HG03571 (cell line): ENCODE results near the gene D2HGDH.
A peak's percentile ranks its signal among the peaks of the same experiment; 100 is the strongest.
"Not testable (repeated sequence)": the region's sequence is repeated elsewhere in the genome, so short reads cannot be mapped to it uniquely, and the experiment has no call there.

Source experiments
- ATAC-seq: cut with Tn5 transposase; IDR thresholded peaks from one replicate; pipeline ENCODE4 v1.9.1; 2021; ENCODE audit not compliant: unreplicated experiment

D2HGDH gene

DNA sequence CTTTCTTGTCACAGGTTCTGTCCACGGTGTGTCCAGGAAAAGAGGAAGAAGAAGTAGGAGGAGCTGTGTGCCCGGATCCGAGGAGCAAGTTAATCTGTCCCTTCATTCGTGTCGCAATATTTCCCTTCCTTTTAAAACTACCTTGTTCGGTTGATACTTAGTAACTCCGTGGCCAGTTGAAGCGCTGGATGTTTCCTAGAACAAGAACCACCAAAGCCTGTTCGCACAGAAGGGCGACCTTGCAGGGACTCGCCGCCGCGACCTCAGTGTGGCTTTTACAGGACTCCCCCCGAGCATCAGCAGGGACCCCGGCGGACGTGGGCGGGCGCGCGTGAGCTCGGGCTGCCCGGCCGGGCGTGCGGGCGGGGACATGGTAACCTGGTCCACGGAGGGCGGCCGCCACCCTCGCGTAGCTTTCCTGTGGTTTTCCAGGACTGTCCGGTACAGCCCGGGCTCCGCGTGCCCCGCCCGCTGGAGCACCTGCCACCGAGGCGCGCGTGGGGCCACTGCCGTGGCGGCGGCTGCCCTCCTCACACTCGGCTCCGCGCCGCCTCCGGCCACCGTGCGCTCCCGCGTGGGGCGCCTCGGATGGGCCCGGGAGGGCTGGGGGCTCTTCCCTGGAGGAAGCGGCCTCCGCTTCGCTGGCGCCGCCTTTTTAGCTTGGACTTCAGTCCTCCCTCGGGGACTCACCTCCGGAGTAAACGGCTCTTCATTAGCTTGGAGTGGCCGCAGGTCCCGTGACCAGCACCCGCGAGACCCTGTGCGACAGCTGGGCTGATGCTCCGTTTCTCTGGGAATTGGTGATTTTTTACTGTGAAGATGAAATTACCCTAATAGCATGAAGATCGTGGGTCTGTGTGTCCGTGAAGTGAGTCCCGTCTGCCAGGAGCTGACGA lies 9.2 kb upstream of the D2HGDH start:
- ATAC-seq, result no peak

DNA sequence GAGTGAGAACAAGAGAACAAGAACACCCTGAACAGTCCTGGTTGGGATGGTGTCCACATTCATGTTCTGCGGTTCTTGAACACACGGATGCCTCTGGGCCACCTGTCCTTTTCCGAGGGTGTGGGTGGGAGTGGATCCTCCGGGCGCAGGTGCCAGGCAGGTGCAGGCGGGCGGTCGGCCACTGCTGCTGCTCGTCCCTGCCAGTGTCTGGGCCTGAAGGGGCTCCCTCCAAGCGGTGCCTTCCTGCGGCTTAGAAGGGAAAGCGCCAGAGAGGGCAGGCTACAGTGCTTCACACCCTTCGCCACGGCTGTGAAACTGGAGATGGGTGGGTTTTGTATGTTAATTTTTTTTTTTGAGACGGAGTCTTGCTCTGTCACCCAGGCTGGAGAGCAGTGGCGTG lies 8.0 kb upstream of the D2HGDH start:
- ATAC-seq, result no peak

DNA sequence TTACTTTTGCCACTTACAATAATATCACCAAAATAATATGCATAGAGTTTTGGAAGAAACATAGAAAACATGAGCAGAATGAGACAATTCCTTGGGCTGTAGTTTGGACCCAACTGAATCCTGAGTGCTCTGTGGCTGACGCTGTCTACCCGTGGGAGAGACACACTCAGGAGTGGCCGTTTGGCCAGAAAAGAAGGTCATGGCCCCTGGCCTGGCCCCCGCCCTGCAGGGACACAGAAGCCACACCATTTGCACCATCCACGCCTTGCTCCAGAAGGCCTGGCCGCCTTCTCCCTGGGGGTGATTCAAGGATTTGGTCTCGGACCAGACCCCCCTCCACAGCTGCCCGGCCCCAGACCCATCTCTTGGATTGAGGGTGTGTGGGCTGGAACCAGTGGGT lies 6.4 kb upstream of the D2HGDH start:
- ATAC-seq, result no peak

DNA sequence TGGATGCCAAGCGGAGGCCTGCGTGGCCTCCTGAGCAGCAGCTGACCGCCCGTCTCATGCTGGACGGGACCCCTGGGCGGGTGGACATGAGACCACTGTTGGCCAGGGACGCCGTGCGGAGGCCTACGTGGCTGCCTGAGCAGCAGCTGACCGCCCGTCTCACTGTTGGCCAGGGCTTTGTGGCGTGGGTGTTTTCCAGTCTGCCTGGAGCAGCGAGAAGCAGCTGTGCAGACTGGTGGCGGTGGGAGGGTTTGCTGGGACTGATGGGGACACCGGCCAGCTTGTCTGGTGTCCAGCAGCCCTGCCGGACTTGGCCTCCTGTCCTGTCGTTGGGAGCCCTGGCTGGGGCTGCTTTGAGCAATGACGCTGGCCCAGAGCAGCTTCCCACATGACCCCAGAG lies 5.8 kb upstream of the D2HGDH start:
- ATAC-seq, result no peak

DNA sequence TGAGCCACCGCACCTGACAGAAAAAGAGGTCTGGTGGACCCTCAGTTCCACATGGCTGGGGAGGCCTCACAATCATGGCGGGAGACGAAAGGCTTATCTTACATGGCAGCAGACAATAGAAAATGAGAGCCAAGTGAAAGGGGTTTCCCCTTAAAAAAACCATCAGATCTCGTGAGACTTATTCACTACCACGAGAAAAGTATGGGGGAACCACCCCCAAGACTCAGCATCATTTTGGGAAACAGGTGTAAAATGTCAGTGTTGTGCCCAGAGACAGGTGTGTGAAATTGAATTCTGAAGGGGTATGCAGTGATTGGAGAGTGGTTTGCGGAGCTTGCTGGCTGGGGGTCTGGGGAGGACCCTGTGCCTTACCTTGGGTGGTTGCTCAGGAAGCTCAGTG lies 4.6 kb upstream of the D2HGDH start:
- ATAC-seq, result no peak

DNA sequence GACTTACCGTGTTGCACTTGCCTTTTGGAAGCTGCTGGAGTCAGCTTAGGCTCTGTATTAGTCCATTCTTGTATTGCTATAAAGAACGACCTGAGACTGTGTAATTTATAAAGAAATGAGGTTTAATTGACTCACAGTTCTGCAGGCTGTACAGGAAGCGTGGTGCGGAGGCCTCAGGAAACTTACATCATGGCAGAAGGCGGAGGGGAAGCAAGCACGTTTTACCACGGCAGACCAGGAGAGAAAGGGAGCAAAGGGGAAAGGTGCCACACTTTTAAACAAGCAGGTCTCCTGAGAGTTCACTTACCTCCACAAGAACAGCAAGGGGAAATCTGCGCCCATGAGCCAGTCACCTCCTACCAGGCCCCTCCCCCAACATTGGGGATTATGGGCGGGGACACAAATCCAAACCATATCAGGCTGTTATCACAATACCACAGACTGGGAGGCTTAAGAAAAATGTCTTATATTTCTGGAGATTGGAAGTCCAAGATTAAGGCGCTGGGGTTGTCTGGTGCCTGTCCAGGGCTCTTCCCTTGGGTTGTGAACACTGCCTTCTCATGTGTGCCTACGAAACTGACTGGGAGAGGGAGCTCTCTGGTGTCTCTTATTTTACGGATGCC lies 3.6 kb upstream of the D2HGDH start:
- no peak for ATAC-seq

DNA sequence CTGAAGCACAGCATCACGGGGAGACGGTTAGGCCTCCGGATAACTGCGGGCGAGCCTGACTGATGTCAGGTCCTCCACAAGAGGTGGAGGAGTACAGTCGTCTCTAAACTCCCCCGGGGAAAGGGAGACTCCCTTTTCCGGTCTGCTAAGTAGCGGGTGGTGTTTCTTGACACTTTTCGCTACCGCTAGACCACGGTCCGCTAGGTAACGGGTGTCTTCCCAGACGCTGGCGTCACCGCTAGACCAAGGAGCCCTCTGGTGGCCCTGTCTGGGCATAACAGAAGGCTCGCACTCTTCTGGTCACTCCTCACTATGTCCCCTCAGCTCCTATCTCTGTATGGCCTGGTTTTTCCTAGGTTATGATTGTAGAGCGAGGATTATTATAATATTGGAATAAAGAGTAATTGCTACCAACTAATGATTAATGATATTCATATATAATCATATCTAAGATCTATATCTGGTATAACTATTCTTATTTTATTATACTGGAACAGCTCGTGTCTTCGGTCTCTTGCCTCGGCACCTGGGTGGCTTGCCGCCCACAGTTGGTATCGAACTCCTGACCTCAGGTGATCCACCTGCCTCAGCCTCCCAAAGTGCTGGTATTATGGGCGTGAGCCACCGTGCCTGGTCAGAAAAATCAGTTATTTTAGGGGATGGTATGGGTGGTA lies 1.8 kb upstream of the D2HGDH start:
- ATAC-seq, result not testable (repeated sequence)

DNA sequence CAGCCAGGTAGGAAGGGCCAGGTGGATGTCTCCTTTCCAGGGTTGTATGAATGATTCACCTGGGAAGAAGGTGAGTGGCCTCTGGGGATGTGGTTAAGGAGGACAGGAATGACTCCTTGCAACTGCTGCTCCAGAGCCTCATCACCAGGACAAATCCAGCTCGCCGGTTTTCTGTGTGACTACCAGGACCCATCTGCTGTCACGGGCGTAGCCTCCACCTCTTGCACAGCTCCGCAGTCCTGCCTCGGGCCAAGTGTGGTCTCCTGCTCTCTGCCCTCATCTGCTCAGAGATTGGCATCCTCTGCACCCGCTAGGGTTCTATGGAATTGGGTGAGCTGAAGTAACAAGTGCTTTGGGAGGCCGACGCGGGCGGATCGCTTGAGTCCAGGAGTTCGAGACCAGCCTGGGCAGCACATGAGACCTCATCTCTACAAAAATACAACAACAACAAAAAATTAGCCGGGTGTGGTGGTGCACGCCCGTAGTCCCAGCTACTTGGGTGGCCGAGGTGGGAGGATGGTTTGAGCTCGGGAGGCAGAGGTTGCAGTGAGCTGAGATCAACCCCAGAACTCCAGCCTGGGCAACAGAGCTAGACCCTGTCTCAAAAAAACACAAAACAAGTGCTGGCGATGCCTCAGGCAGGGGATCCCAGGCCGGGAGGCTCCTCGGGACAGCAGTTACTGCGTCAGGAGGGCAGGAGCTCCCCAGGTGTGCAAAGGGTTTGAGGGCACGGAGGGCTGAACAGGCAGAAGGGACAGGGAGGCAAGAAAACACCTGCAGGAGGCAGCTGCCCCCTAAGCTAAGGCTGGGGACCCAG lies 831 bp upstream of the D2HGDH start:
- ATAC-seq, result no peak

DNA sequence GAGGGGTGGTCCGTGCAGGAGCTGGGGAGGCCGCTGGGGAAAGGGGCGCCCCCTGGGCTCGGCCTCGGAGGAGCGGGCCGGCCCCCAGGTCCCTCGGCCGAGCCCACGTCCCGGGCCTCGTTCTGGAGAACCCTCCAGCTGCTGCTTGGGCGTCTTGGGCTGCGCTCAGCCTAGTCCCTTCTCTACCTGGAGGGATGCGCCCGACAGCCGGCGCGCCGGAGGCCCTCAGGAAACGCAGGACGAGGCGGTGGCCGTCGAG lies 293 bp upstream of the D2HGDH start:
- peak; percentile 22 for ATAC-seq

DNA sequence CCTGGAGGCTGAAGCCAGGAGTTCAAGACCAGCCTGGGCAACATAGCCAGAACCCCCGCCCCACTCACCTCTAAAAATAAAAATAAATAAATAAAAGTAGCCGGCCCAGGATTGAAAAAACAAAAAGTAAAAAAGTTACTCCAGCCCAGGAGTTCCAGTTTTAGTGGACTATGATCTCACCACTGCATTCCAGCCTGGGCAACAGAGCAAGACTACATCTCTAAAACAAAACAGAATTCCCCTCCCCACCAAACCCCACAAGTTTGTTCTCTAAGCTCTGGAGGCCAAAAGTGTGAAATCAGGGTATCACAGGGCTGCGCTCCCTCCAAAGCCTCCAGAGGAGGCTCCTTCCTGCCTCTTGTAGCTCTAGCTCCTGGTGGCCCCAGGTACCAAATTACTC lies 1.7 kb downstream of the D2HGDH start:
- no peak for ATAC-seq

DNA sequence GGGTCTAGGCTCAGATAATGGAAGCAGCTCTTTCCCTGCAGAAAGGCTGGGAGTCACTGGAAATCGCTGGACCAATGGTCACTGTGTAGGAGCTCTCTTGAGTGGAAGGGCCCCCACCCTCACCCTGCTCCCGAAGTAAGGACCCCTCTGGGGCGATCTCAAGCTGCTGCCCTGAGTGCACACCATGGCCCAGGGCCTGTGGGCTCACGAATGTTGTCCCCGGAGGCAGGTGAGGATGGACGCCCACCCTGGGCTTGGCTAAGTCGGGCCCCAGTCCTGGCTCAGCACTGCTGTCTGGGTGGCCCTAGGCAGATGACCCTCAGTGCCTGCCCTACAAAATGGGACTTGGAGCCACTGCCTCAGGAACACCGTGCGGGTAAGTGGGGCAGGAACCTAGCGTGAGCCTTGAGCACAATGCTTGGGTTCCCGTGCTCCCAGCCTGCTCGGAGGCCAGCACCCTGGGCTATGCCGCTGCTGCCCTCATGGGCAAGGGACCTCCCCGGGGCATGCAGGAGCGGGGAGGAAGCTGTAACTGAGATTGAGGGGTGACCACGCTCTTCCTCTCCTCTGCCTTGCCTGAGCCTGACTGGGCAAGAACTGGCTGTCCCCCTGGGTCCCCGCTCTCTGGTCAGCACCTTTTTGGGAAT lies 3.7 kb downstream of the D2HGDH start:
- no peak for ATAC-seq

DNA sequence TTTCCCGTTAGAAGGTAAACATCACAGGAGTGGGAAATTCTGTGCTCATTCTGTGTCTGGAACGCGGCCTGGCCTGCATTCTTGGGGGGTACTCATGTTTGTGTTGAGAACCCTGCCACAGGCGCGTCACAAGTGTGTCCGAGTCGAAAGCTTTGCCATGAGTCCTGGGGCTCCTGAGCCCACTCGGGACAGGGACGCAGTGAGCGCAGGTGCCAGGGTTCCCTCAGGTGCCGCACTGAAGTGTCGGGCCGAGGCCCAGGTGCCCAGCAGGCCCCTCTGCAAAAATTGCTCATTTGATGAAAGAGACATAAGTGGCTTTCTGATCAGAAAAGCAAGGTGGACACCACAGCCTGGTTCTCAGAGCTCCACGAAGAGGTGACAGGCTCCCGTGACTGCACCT lies 4.7 kb downstream of the D2HGDH start:
- ATAC-seq, result no peak

DNA sequence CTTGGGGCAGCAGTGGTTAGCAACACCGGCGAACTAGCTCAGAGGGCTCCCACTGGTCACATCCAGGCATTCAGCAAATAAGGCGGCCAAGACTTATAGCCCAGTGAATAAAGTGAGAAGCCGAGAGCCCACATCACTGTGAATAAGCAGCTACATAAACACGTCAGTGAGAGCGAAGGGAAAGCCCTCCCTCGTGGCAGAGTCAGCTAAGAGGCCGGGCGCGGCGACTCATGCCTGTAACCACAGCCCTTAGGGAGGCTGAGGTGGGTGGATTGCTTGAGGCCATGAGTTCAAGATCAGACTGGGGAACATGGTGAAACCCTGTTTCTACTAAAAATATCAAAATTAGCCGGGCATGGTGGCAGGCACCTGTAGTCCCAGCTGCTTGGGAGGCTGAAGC lies 5.2 kb downstream of the D2HGDH start:
- no peak for ATAC-seq

DNA sequence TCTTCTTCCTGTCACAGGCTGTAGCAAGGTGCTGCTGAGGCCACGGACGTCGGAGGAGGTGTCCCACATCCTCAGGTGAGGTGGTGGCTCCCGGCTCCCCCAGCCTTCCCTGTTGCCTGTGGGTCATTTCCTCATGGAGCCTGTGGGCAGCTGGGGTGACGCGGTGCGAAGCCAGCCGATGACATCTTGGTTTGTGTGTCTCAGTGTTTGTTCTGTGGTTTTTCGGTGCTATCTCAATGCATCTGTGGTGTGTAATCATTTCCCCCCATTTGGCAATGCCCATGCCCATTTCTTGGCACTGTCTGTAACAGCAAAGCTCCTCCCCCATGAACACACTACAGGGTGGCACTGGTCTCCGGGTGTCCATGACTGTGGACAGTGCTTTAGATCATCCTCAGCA lies 6.6 kb downstream of the D2HGDH start:
- ATAC-seq, result no peak

DNA sequence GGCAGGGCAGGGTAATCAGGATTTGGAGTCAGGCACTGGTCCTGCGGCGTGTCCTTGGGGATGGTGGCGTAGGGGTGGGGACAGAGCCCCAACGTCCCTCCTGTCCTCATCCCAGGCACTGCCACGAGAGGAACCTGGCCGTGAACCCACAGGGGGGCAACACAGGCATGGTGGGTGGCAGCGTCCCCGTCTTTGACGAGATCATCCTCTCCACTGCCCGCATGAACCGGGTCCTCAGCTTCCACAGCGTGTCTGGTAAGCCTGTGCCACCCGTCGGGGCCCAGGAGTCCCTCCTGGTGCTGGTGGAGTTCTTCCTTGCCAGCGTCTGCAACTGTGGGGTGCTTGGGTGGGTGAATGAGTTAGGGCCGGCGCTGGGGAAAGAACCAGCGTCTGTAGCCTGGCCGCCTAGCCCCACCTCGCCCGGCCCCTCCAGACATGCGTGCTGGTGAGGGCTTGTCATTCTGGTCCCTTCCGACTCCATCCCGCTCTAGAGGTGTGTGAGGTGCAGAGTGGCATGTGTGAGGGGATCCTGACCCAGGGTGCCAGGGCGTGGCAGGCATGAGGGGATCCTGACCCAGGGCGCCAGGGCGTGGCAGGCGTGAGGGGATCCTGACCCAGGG lies 8.0 kb downstream of the D2HGDH start:
- no peak for ATAC-seq

DNA sequence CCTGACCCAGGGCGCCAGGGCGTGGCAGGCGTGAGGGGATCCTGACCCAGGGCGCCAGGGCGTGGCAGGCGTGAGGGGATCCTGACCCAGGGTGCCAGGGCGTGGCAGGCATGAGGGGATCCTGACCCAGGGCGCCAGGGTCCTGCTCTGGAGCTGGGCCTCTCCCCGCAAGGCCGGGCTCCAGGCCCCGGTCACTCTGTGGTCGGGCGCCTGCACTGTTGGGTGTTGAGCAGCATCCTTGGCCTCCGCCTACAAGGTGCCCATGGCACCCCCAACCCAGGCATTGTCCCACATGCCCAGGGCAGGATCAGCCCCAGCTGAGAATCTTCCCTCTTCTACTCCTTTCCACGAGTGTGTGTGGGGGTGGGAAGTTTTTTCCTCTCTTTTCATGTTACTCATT lies 8.6 kb downstream of the D2HGDH start:
- ATAC-seq, result not testable (repeated sequence)

DNA sequence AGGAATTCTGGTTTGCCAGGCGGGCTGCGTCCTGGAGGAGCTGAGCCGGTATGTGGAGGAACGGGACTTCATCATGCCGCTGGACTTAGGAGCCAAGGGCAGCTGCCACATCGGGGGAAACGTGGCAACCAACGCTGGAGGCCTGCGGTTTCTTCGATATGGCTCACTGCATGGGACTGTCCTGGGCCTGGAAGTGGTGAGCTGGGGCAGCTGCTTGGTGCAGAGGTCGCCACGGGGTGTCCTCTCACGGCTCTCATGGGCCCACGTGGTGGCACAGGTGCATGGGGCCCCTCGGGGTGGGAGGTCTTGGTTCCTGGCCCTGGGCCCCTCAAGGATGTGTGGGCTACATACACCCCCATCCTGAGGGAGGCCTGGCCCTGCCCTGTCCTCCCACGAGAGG lies 9.2 kb downstream of the D2HGDH start:
- ATAC-seq, result no peak

DNA sequence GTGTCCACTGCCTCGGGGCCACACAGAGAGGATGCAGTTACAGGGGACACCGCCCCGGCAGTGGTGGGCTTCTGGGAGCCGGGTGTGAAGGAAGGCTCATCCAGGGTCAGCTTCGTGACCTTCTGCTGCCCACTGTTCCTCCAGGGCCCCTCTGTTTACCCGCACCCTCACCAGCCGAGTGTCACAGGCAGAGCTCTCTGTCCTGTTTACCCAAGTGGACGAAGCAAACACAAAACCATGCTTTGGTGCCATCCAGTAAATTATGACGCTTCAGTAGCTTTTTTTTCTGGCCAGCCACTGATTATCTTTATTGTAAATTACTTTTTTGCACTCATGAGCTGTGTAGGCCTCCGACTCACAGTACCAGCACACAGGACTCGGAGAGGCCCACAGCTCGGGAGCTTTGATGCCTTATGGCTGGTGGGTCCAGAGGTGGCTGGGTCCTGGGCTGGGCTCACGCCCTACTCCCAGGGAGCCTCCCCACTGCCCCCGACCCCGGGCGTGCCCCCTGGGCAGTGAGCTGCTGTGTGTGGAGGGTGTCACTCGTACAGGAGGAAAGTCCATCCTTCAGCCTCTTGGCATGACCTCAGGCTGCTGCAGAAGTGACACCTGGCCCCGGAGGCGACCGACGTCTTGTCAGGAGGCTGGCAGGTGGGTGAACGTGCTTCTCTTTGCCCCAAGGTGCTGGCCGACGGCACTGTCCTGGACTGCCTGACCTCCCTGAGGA lies 9.8 kb downstream of the D2HGDH start:
- no peak for ATAC-seq

DNA sequence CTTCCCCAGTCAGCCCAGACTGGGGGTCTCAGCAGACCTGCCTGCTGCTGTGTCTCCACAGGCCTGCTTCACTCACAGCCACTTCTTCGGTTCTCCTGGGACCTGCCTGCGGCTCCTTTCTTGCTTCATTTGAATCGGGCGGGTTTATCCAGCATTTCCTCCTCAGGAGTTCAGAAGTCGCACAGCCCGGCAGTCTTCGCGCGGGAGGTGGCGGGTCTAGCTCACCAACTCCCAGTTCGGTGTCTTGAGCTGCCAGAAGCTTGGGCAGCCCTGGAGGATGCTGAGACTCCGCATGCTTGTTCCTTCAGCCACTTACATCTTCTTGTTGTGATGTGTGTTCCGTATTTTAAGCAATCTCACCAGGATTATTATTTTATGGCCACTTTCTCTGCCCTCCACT lies 10.8 kb downstream of the D2HGDH start:
- no peak for ATAC-seq

DNA sequence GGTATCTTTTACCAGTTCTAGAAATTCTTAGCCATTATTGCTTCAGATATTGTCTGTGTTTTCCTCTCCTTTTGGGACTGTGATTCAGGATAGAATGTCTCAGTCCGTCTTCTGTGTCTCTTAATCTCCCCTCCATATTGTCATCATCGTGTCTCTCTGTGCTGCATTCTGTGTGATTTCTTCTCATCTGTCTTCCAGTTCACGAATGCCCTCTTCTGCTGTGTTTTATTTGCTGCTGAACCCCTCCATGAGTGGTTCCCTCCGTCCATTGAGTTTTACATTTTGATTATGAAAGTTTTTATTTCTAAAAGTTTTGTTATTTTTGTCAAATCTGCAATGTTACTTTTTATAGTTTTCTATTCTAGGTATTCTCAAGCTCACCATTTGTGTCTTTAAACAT lies 11.7 kb downstream of the D2HGDH start:
- no peak for ATAC-seq
